Measurements from ENCODE around the gene GUK1.

The GUK1 gene

GRCh38 chr1:228175316-228176023, 35.4 kb downstream of the GUK1 start:
- TF ChIP-seq REST (IDR thresholded peaks at IDR 0.05; ENCODE audit: low read depth) (no peak), FOXM1 (IDR thresholded peaks at IDR 0.05; ENCODE audit: borderline replicate concordance, low read depth) (no peak), EGR1 (IDR thresholded peaks at IDR 0.05) (no peak), RAD21 (IDR thresholded peaks at IDR 0.05; ENCODE audit: low read depth) (no peak), TEAD4 (IDR thresholded peaks at IDR 0.05) (no peak), CREB1 (IDR thresholded peaks at IDR 0.05; ENCODE audit: low read depth) (no peak), TCF12 (IDR thresholded peaks at IDR 0.05; ENCODE audit: low read depth) (no peak), ZBTB7A (IDR thresholded peaks at IDR 0.05; ENCODE audit: low read depth) (no peak), NFIC (IDR thresholded peaks at IDR 0.05) (no peak), YY1 (IDR thresholded peaks at IDR 0.05; ENCODE audit: low read depth) (no peak), CEBPB (IDR thresholded peaks at IDR 0.05) (no peak), TAF1 (IDR thresholded peaks at IDR 0.05; ENCODE audit: low read depth) (no peak), EP300 (IDR thresholded peaks at IDR 0.05; ENCODE audit: borderline replicate concordance) (no peak)
- TF ChIP-seq, protein P1, sequence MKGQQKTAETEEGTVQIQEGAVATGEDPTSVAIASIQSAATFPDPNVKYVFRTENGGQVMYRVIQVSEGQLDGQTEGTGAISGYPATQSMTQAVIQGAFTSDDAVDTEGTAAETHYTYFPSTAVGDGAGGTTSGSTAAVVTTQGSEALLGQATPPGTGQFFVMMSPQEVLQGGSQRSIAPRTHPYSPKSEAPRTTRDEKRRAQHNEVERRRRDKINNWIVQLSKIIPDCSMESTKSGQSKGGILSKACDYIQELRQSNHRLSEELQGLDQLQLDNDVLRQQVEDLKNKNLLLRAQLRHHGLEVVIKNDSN (IDR thresholded peaks at IDR 0.05), result no peak
- TF ChIP-seq, protein P2, sequence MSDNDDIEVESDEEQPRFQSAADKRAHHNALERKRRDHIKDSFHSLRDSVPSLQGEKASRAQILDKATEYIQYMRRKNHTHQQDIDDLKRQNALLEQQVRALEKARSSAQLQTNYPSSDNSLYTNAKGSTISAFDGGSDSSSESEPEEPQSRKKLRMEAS (IDR thresholded peaks at IDR 0.05), result no peak

GRCh38 chr1:228176024-228176395, 35.9 kb downstream of the GUK1 start:
- TF ChIP-seq, protein P1 (IDR thresholded peaks at IDR 0.05), result no peak
- no peak for TF ChIP-seq YY1 (IDR thresholded peaks at IDR 0.05; ENCODE audit: low read depth)
- TF ChIP-seq FOXM1 (IDR thresholded peaks at IDR 0.05; ENCODE audit: borderline replicate concordance, low read depth), result no peak
- TF ChIP-seq, protein P2 (IDR thresholded peaks at IDR 0.05), result no peak
- TF ChIP-seq TAF1 (IDR thresholded peaks at IDR 0.05; ENCODE audit: low read depth), result no peak
- TF ChIP-seq EP300 (IDR thresholded peaks at IDR 0.05; ENCODE audit: borderline replicate concordance), result no peak
- TF ChIP-seq ZBTB7A (IDR thresholded peaks at IDR 0.05; ENCODE audit: low read depth), result no peak
- TF ChIP-seq CREB1 (IDR thresholded peaks at IDR 0.05; ENCODE audit: low read depth), result no peak
- no peak for TF ChIP-seq RAD21 (IDR thresholded peaks at IDR 0.05; ENCODE audit: low read depth)

DNA sequence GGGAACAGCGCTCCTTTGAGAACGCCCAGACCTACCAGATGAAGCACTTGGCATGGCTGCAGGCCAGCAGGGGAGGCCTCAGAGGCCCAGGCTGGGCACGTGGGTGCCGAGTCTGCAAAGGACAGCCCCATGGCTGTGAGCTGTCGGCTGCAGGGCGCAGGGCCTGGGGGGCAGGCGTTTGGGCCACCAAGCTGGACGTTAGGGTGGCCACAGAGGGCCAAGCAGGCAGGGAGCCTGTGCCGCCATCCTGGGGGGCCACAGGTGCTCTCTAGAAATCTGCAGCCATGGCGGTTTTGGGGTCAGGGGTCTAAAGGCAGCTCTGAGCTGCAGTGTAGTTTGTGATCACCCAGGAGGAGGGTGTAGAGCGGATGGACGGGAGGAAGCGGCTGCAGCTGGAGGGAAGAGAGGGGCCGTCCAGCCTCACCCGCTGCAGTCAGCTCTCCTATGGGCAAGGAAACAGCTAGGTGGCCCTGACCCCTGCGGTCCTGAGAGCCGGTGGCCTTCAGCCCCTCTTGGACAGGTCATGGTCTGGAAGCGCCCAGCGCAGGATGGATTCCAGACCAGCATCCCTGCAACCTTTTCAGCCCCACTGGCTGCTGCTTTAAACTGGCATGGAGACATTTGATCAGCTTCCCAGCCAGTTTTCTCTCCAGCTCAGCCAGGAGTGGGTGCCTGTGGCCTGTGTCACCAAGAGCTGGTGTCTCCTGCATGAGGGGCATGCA, 36.5 kb downstream of the GUK1 start:
- TF ChIP-seq NFIC (IDR thresholded peaks at IDR 0.05) (no peak), CEBPB (IDR thresholded peaks at IDR 0.05) (no peak), TCF12 (IDR thresholded peaks at IDR 0.05; ENCODE audit: low read depth) (no peak), RAD21 (IDR thresholded peaks at IDR 0.05; ENCODE audit: low read depth) (no peak), TEAD4 (IDR thresholded peaks at IDR 0.05) (no peak), TAF1 (IDR thresholded peaks at IDR 0.05; ENCODE audit: low read depth) (no peak)
- TF ChIP-seq, protein P2 (IDR thresholded peaks at IDR 0.05), result no peak

- TF ChIP-seq, protein P1 (IDR thresholded peaks at IDR 0.05), result no peak
- no peak for TF ChIP-seq ZBTB7A (IDR thresholded peaks at IDR 0.05; ENCODE audit: low read depth)
- no peak for TF ChIP-seq TAF1 (IDR thresholded peaks at IDR 0.05; ENCODE audit: low read depth)
- no peak for TF ChIP-seq EP300 (IDR thresholded peaks at IDR 0.05; ENCODE audit: borderline replicate concordance)
- TF ChIP-seq TEAD4 (IDR thresholded peaks at IDR 0.05), result no peak
- no peak for TF ChIP-seq TCF12 (IDR thresholded peaks at IDR 0.05; ENCODE audit: low read depth)
- no peak for TF ChIP-seq REST (IDR thresholded peaks at IDR 0.05; ENCODE audit: low read depth)
- no peak for TF ChIP-seq RAD21 (IDR thresholded peaks at IDR 0.05; ENCODE audit: low read depth)
Observed at GRCh38 chr1:228177183-228177475, 37.0 kb downstream of the GUK1 start.
